Calu3 (cell line): ENCODE data around the gene KLHL29. TPM values are rescaled to one million over a fixed set of nuclear protein-coding genes. Genes with fewer than 3 reads are reported as not detected.

ENCODE experiments used
- BruUV-seq: library from RNA; stranded (reverse); fragments of 400-500 nt; replicated peaks from 2 replicates; lab custom pipeline; 2021; lab: Mats Ljungman, UMichigan
- CTCF ChIA-PET: fragments of 300-600 bp; sonication (Branson Sonifier 250); formaldehyde crosslinking; loops from one replicate; lab custom pipeline; 2022; ENCODE audit warnings: antibody characterized with exemption; lab: Charles Lee
- DNase-seq: peaks from one replicate; pipeline ENCODE4 v3.0.0; 2022
- H3K27ac Mint-ChIP-seq: one replicate; pipeline ENCODE4 v1.8.0; 2022; ENCODE audit warnings: mixed read lengths; ENCODE audit not compliant: unreplicated experiment
- H3K27me3 Mint-ChIP-seq: one replicate; pipeline ENCODE4 v1.8.0; 2022; ENCODE audit warnings: mixed read lengths; ENCODE audit not compliant: unreplicated experiment
- H3K36me3 Mint-ChIP-seq: one replicate; pipeline ENCODE4 v1.8.0; 2022; ENCODE audit warnings: mild to moderate bottlenecking, moderate library complexity, mixed read lengths; ENCODE audit not compliant: insufficient read depth, unreplicated experiment
- H3K4me1 Mint-ChIP-seq: one replicate; pipeline ENCODE4 v1.8.0; 2022; ENCODE audit warnings: mild to moderate bottlenecking, low read depth, mixed read lengths; ENCODE audit not compliant: unreplicated experiment
- H3K4me3 Mint-ChIP-seq: one replicate; pipeline ENCODE4 v1.8.0; 2022; ENCODE audit warnings: mild to moderate bottlenecking, low read depth, moderate library complexity, mixed read lengths; ENCODE audit not compliant: unreplicated experiment
- H3K9me3 Mint-ChIP-seq: one replicate; pipeline ENCODE4 v1.8.0; 2022; ENCODE audit warnings: low read depth, mixed read lengths; ENCODE audit not compliant: unreplicated experiment
- intact Hi-C: fragments of 100-400 bp; cut with micrococcal nuclease; formaldehyde crosslinking; loops from one replicate; pipeline ENCODE4 v1.10.0; 2022; ENCODE audit not compliant: unreplicated experiment
- total RNA-seq: library from RNA; stranded (reverse); gene quantifications from 2 replicates; pipeline ENCODE4 v1.2.3, GENCODE V29; 2022
- TF ChIP-seq, protein P1 (sequence below): fragments of 200-600 bp; IDR thresholded peaks from one replicate; pipeline ENCODE4 v1.8.0; 2022; ENCODE audit warnings: antibody characterized with exemption; ENCODE audit not compliant: unreplicated experiment

KLHL29 gene
- total RNA-seq, 1 experiment from 2014 or later = 11.9 TPM

DNA sequence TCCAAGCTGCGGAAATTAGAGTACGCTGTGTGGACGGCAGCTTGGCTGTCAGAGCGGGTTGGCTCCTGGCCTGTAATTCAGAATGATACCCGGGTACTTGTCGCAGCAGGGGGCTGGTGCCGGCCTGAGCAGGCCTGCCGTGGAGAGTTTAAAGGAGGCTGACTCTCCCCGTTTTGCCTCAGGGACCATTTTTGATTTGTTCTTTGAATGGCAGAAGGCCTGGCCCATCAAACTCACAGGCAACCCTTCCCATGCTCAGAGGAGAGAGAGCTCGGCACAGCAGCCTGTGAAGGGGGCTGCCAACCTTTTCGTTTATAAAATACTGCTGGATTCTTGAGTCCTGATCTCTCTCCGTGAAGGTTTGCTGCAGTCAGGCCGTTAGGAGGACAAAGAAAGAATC, 151.3 kb downstream of the KLHL29 start:
- BruUV-seq = no TSS peak
- H3K4me3 Mint-ChIP-seq = no peak overlapping the region
- no peaks in the 10 kb centered on the region for H3K36me3 Mint-ChIP-seq
- DNase-seq = no peak
- no peaks in the 10 kb centered on the region for H3K27me3 Mint-ChIP-seq
- intact Hi-C loops = no loop called here
- H3K4me1 Mint-ChIP-seq = no peaks in the 10 kb centered on the region
- TF ChIP-seq, protein P1, sequence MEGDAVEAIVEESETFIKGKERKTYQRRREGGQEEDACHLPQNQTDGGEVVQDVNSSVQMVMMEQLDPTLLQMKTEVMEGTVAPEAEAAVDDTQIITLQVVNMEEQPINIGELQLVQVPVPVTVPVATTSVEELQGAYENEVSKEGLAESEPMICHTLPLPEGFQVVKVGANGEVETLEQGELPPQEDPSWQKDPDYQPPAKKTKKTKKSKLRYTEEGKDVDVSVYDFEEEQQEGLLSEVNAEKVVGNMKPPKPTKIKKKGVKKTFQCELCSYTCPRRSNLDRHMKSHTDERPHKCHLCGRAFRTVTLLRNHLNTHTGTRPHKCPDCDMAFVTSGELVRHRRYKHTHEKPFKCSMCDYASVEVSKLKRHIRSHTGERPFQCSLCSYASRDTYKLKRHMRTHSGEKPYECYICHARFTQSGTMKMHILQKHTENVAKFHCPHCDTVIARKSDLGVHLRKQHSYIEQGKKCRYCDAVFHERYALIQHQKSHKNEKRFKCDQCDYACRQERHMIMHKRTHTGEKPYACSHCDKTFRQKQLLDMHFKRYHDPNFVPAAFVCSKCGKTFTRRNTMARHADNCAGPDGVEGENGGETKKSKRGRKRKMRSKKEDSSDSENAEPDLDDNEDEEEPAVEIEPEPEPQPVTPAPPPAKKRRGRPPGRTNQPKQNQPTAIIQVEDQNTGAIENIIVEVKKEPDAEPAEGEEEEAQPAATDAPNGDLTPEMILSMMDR = no peak
- CTCF ChIA-PET = interaction anchor here (0.6 kb wide), 1 partner anchor 344 kb away, joined by 3 read pairs; no protein-coding TSS in a partner anchor
- H3K27ac Mint-ChIP-seq = no peak overlapping the region
- H3K9me3 Mint-ChIP-seq = no peaks in the 10 kb centered on the region

DNA sequence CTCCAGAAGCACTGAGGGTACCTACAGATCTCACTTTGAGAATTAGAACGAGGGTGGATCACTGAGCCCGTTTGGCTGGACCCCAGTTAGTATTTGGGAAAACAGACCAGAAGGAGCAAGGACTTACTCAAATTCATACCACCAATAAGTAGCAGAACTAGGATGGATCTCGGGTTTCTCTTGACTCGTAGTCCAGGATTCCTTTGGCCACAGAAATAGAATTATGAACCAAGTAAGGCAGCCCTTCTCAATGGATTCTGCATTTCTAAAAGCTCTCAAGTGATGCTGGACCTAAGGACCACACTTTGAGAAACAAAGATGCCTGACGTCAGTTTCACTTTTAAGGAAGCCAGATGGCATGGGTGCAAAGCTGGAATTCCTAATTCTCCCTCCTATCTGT, 153.0 kb downstream of the KLHL29 start:
- H3K36me3 Mint-ChIP-seq = no peaks in the 10 kb centered on the region
- no TSS peak for BruUV-seq
- H3K9me3 Mint-ChIP-seq = no peaks in the 10 kb centered on the region
- no peaks in the 10 kb centered on the region for H3K4me1 Mint-ChIP-seq
- DNase-seq = no peak
- H3K27me3 Mint-ChIP-seq = no peaks in the 10 kb centered on the region
- intact Hi-C loops = no loop called here
- CTCF ChIA-PET = interaction anchor here (0.7 kb wide), 1 partner anchor 1902 kb away, joined by 3 read pairs; no protein-coding TSS in a partner anchor
- TF ChIP-seq, protein P1 = no peak
- no peak overlapping the region for H3K4me3 Mint-ChIP-seq
- no peak overlapping the region for H3K27ac Mint-ChIP-seq

DNA sequence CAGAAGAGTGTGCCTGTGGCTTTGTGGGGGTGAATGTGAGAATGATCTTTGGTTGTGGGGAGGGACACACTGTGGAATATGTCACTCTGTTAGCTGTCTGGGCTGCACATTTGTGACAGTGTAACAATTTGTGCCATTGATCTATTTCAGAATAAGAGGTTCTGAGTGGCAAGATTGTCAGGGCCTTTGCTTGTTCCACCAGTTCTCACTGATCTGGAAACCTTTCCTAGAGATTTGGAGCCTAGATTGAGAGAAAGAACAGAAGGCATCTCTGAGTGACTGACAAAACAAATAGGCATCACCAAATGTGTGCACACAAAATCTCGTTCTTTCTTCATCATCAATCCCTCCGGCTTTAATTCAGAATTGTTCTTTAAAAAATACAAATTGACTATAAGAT, 153.6 kb downstream of the KLHL29 start:
- CTCF ChIA-PET = no interaction called here
- DNase-seq = no peak
- Mint-ChIP-seq H3K27ac (no peak overlapping the region), H3K9me3 (no peaks in the 10 kb centered on the region), H3K36me3 (no peaks in the 10 kb centered on the region), H3K4me1 (no peaks in the 10 kb centered on the region), H3K4me3 (no peak overlapping the region), H3K27me3 (no peaks in the 10 kb centered on the region)
- TF ChIP-seq, protein P1 = no peak
- intact Hi-C loops = no loop called here
- BruUV-seq = no TSS peak

DNA sequence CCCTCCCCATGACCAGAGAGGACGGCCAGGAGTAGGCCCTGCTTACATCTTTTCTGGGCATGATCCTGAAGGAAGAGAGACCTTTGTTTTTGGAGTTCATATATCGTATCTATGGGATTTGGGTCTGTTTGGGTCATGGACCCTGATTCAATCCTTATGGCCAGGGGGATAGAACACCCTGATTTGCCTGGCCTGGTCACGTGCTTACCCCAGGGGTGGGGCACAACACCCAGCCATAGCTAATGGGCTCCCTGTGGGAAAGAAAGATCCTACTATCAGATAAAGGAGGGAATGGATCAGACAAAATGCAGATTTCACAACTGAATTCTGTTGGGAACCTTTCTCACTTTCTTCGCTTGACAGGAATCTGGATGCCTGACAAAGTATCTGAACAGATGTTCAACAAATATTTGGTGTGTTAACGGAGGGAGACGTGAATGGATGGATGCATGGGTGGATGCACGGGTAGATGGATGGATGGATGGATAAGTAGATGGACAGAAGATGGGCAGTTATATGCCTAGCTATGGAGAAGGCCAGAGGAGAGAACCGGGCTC, 155.9 kb downstream of the KLHL29 start:
- no TSS peak for BruUV-seq
- Mint-ChIP-seq H3K9me3 (no peaks in the 10 kb centered on the region), H3K27ac (no peak overlapping the region), H3K4me1 (peaks cover 8% of the 10 kb centered on the region), H3K27me3 (no peaks in the 10 kb centered on the region), H3K36me3 (no peaks in the 10 kb centered on the region), H3K4me3 (no peak overlapping the region)
- no peak for DNase-seq
- CTCF ChIA-PET = no interaction called here
- intact Hi-C loops = no loop called here
- TF ChIP-seq, protein P1 = no peak
